HG02981 (cell line): ENCODE data around the gene SLC4A7.
"Not testable (repeated sequence)": the region's sequence is repeated elsewhere in the genome, so short reads cannot be mapped to it uniquely, and the experiment has no call there.

Source experiments
- ATAC-seq: cut with Tn5 transposase; IDR thresholded peaks from one replicate; pipeline ENCODE4 v1.9.1; 2021; ENCODE audit warnings: mild to moderate bottlenecking, moderate library complexity; ENCODE audit not compliant: unreplicated experiment

Gene SLC4A7

GRCh38 chr3:27488821-27489220, 4.6 kb upstream of the SLC4A7 start:
- no peak for ATAC-seq

GRCh38 chr3:27487383-27487782, 3.2 kb upstream of the SLC4A7 start:
- ATAC-seq: no peak

DNA sequence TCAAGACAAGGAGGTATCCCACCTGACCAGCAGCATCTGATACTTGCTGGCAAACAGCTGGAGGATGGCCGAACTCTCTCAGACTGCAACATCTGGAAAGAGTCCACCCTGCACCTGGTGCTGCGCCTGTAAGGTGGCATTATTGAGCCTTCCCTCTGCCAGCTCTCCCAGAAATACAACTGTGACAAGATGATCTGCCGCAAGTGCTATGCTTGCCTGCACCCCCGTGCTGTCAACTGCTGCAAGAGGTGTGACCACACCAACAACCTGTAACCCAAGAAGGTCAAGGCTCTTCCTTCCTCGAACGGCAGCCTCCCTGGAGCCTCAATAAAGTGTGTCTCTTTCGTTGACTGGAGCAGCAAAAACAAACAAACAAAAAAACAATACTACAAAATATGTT, 2.2 kb upstream of the SLC4A7 start:
- no peak for ATAC-seq

DNA sequence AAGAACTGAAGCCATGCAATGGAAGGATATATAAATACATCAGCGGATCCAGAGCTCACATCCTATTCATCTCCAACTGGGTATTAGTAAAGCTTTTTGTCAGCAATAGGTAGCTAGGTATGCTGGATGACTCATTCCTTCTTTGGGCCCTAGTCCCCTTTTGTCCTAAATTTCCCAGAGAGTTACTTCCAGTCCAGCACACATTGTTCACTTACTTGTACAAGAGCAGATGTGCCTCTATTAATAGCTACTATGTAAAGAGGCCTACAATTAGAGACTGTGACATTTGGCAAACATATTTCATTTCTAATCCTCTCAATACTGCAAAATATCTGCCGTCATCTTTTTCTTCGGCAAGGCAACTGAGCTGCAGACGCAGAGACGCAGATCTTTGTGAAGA, 1.7 kb upstream of the SLC4A7 start:
- ATAC-seq: no peak

DNA sequence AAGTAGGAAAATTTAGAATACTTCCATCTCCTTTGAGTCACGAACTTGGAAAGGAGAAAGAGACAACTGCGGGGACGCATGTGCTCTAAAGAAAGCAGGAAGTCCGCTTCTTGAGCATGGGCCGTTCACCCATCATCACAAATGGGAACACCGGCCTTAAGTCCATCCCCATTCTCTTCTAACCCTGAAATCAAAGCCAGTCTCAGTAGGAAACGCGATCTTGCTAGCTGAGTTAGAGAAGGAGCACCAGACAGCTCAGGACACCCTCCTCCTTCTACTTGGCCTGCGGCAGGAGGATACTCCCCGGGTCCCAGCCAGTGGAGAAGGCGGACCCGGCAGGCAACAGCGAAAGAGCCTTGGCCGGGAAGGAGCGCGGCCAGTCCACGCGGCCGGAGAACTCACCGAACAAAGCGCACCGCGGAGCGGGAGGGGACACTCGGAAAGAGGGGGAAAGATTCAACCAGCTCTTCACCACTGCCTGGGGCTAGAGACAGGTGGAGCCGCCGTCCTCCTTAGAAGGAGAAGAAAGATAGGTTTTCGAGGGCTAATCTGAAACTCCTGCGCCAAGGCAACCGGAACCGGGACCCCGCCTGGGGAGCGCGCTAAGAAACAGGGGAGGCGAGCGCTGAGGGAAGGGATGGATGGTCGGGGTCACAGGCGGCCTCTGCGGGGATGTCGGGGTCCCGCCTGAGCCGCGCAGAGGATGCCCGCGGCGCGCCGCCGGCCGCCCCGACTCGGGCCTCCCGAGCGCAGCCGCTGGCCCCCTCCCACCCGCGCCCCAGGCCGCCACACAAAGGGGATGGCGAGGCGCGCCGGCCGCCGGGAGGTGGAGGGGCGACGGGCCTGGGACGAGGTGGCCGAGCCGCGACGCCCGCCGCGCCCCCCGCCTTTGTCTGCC, 818 bp downstream of the SLC4A7 start:
- peak; percentile 18 for ATAC-seq

- ATAC-seq: no peak
Observed at GRCh38 chr3:27479806-27480543, 4.2 kb downstream of the SLC4A7 start.

- ATAC-seq: no peak
Observed at GRCh38 chr3:27471923-27472550, 12.1 kb downstream of the SLC4A7 start.

DNA sequence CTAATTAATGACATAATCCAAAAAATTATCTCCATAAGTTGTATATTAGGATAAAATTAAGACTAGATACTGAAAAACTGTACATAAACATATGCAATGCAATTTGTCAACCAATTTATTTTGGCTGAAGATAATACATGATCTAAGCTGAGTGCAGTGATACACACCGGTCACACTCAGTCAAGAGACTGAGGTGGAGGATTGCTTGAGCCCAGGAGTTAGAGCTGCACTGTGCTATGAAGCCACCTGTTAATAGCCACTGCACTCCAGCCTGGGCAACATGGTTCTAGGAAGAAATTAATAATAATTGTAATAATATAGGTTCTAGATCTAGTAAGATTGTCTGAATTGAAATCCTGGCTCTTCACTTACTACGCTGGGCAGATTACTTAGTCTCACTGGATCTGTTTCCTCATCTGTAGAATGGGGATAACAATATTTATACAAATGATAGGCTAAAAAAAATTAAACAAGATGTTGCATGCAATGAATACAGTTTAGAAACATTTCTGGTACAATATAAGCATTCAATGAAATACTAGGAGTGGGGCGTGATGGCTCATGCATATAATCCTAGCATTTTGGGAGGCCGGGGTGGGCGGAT, 15.8 kb downstream of the SLC4A7 start:
- no peak for ATAC-seq

- peak; percentile 89 for ATAC-seq
Observed at GRCh38 chr3:27467545-27467944, 16.6 kb downstream of the SLC4A7 start.

DNA sequence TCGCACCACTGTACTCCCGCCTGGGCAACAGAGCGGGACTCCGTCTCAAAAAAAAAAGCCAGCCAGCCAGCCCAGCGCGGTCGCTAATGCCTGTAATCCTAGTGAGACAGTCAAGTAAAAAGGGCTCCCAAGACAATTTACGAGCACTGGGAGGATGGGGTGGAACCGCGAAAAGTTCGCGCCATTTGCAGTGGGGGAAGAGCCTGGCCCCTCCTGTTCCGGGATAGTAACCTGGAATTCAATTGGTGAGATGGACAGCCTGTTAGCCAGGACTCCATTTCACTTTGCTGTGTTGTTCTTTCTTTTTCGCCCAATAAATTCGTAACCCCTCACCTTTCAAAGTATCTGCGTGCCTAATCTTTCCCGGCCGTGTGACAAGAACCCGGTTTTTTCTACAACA, 19.5 kb downstream of the SLC4A7 start:
- no peak for ATAC-seq

DNA sequence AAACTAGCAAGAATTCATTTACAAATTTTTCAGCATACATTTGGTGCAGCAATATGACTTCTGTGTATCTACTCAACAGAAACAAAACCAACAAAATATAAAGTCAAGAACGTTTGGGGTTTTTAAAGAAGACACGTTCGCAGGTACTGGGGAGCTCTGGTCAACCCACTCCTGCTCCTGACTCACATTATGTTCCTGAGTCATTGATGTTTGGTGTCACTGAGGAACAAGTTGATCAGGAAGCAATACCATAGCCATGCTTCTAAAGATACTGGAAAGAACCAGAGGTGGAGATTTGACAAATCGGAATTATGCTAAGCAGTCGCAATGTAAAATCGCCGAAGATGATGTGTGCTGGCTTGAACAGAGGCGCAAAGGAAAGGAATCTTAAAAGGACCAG, 22.0 kb downstream of the SLC4A7 start:
- ATAC-seq: no peak

GRCh38 chr3:27458929-27459328, 25.3 kb downstream of the SLC4A7 start:
- ATAC-seq: no peak

GRCh38 chr3:27456554-27456953, 27.6 kb downstream of the SLC4A7 start:
- no peak for ATAC-seq

- ATAC-seq: peak; percentile 66
Observed at GRCh38 chr3:27454914-27455313, 29.3 kb downstream of the SLC4A7 start.

- ATAC-seq: no peak
Observed at GRCh38 chr3:27454461-27454860, 29.7 kb downstream of the SLC4A7 start.

GRCh38 chr3:27452368-27453090, 31.7 kb downstream of the SLC4A7 start:
- no peak for ATAC-seq

DNA sequence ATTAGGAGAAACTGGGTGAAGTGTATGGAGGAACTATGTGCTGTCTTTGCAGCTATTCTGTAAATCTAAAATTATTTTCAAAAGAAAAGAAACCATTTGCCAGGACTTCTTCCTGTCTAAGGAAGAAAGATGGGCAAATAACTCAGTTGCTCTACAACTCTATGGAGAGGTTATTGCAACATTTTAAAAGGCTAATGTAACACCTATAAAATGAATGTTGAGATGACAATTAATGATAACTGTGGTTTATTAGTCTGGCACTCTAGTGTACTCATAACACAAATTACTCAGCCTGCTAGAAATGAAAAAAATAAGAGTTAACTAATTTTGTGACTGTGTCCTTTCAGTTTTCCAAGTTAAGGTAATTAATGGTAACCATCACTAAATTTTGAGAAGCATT, 32.3 kb downstream of the SLC4A7 start:
- no peak for ATAC-seq

GRCh38 chr3:27451251-27451650, 32.9 kb downstream of the SLC4A7 start:
- no peak for ATAC-seq

GRCh38 chr3:27449530-27450150, 34.5 kb downstream of the SLC4A7 start:
- no peak for ATAC-seq

DNA sequence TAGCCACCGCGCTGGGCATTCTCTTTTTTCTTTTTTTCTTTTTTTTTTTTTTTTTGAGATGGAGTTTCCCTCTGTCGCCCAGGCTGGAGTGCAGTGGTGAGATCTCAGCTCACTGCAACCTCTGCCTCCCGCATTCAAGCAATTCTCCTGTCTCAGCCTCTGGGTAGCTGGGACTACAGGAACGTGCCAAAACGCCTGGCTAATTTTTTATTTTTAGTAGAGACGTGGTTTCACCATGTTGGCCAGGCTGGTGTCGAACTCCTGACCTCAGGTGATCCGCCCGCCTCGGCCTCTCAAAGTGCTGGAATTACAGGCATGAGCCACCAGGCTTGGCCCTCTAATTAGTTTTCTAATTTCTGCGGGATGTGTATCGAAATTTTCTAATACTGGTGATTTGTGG, 41.2 kb downstream of the SLC4A7 start:
- not testable (repeated sequence) for ATAC-seq
